IMR-90 (cell line): ENCODE results near the gene HKDC1. TPM values are rescaled to one million over a fixed set of nuclear protein-coding genes. Genes with fewer than 3 reads are reported as not detected.

Source experiments
- ATAC-seq: fragments of 200-7000 bp; cut with Tn5 transposase; 2 replicates; pipeline ENCODE4 v1.9.1; 2020; ENCODE audit warnings: low read depth, mild to moderate bottlenecking, moderate library complexity
- BruUV-seq: library from RNA; stranded (reverse); fragments of 400-500 nt; replicated peaks from 2 replicates; lab custom pipeline; 2021; lab: Mats Ljungman, UMichigan
- CTCF ChIA-PET: fragments of 300-600 bp; formaldehyde crosslinking; extraction: SDS; loops from one replicate; lab custom pipeline; 2021; ENCODE audit warnings: antibody characterized with exemption; lab: Yijun Ruan, JAX
- POLR2A ChIA-PET: fragments of 300-600 bp; sonication (Branson Sonifier 250); formaldehyde crosslinking; loops from one replicate; lab custom pipeline; 2022; ENCODE audit warnings: antibody characterized with exemption; ENCODE audit not compliant: unreplicated experiment; lab: Charles Lee
- DNase-seq: peaks from one replicate; pipeline ENCODE4 v3.0.0; 2013
- H2AFZ ChIP-seq: replicated peaks from 2 replicates; pipeline ENCODE3; 2013; ENCODE audit warnings: low read length, mild to moderate bottlenecking; ENCODE audit not compliant: poor library complexity
- H2AK5ac ChIP-seq: 2 replicates; pipeline ENCODE4 v1.6.1; 2013; ENCODE audit warnings: low read depth, low read length, inconsistent platforms
- H2AK9ac ChIP-seq: replicated peaks from 2 replicates; pipeline ENCODE3; 2013; ENCODE audit warnings: mild to moderate bottlenecking, low read depth, low read length, moderate library complexity; ENCODE audit not compliant: poor library complexity
- H2BK120ac ChIP-seq: 2 replicates; pipeline ENCODE4 v1.6.1; 2013; ENCODE audit warnings: low read depth, low read length, inconsistent platforms
- H2BK15ac ChIP-seq: 3 replicates; pipeline ENCODE4 v1.6.1; 2013; ENCODE audit warnings: low read depth, low read length, inconsistent platforms
- H2BK20ac ChIP-seq: 2 replicates; pipeline ENCODE4 v1.6.1; 2013; ENCODE audit warnings: low read depth, mild to moderate bottlenecking, inconsistent platforms, low read length, moderate library complexity
- H2BK5ac ChIP-seq: 2 replicates; pipeline ENCODE4 v1.6.1; 2013; ENCODE audit warnings: mild to moderate bottlenecking, low read depth, low read length, inconsistent platforms; ENCODE audit not compliant: poor library complexity, severe bottlenecking
- H3K14ac ChIP-seq: replicated peaks from 2 replicates; pipeline ENCODE4 v1.6.1; 2013; ENCODE audit warnings: low read depth, low read length, inconsistent platforms
- H3K18ac ChIP-seq: 2 replicates; pipeline ENCODE4 v1.6.1; 2013; ENCODE audit warnings: low read depth, low read length, control low read depth
- H3K23ac ChIP-seq: 2 replicates; pipeline ENCODE4 v1.6.1; 2013; ENCODE audit warnings: low read depth, low read length, inconsistent platforms
- H3K27ac ChIP-seq: 2 replicates; pipeline ENCODE4 v1.5.1; 2013; ENCODE audit warnings: mild to moderate bottlenecking, control low read depth, low read length; ENCODE audit not compliant: insufficient read depth
- H3K27me3 ChIP-seq: 2 replicates; pipeline ENCODE4 v1.6.1; 2013; ENCODE audit warnings: low read length; ENCODE audit not compliant: control insufficient read depth, insufficient read depth
- H3K36me3 ChIP-seq: 2 replicates; pipeline ENCODE4 v1.6.1; 2013; ENCODE audit warnings: low read length, mixed read lengths; ENCODE audit not compliant: control insufficient read depth, insufficient read depth
- H3K4ac ChIP-seq: 2 replicates; pipeline ENCODE4 v1.6.1; 2013; ENCODE audit warnings: low read depth, low read length, inconsistent platforms
- H3K4me1 ChIP-seq: 2 replicates; pipeline ENCODE4 v1.6.1; 2013; ENCODE audit warnings: low read length, mixed read lengths; ENCODE audit not compliant: control insufficient read depth, insufficient read depth
- H3K4me2 ChIP-seq: 2 replicates; pipeline ENCODE4 v1.6.1; 2013; ENCODE audit warnings: low read depth, mild to moderate bottlenecking, control low read depth, low read length, moderate library complexity
- H3K4me3 ChIP-seq: 2 replicates; pipeline ENCODE4 v1.5.1; 2013; ENCODE audit warnings: low read depth, mild to moderate bottlenecking, control low read depth, low read length, moderate library complexity; ENCODE audit not compliant: insufficient read depth
- H3K56ac ChIP-seq: 2 replicates; pipeline ENCODE4 v1.6.1; 2013; ENCODE audit warnings: low read length, inconsistent platforms; ENCODE audit not compliant: insufficient read depth; ENCODE audit errors: extremely low read depth
- H3K79me1 ChIP-seq, 2 experiments: 2 replicates each; pipeline ENCODE4 v1.6.1; 2013; ENCODE audit warnings: low read length in 2 of 2, inconsistent platforms in 1 of 2, low read depth in 1 of 2
- H3K9ac ChIP-seq: 2 replicates; pipeline ENCODE4 v1.6.1; 2013; ENCODE audit warnings: low read depth, low read length, control low read depth
- H3K9me1 ChIP-seq: 2 replicates; pipeline ENCODE4 v1.6.1; 2013; ENCODE audit warnings: low read length, inconsistent platforms; ENCODE audit not compliant: insufficient read depth
- H3K9me3 ChIP-seq: 2 replicates; pipeline ENCODE4 v1.6.1; 2013; ENCODE audit warnings: low read length; ENCODE audit not compliant: control insufficient read depth, insufficient read depth
- H4K20me1 ChIP-seq: 2 replicates; pipeline ENCODE4 v1.6.1; 2013; ENCODE audit warnings: low read length, inconsistent platforms; ENCODE audit not compliant: insufficient read depth
- H4K5ac ChIP-seq: 2 replicates; pipeline ENCODE4 v1.6.1; 2013; ENCODE audit warnings: mild to moderate bottlenecking, low read depth, low read length, control low read depth
- H4K8ac ChIP-seq, 2 experiments: 2 replicates each; pipeline ENCODE4 v1.6.1; 2013; ENCODE audit warnings: low read depth in 2 of 2, low read length in 2 of 2, control low read depth in 1 of 2, inconsistent platforms in 1 of 2
- H4K91ac ChIP-seq: 2 replicates; pipeline ENCODE4 v1.6.1; 2013; ENCODE audit warnings: low read depth, low read length, inconsistent platforms; ENCODE audit not compliant: insufficient read depth
- BHLHE40 ChIP-seq: fragments of 150-350 bp; IDR thresholded peaks from 2 replicates; pipeline ENCODE4 v1.6.1; 2016; ENCODE audit warnings: mild to moderate bottlenecking, low read depth, low read length
- CEBPB ChIP-seq: IDR thresholded peaks from 2 replicates; pipeline ENCODE4 v1.6.1; 2012; ENCODE audit warnings: low read depth, low read length, improper control_type of control experiment
- CHD1 ChIP-seq: IDR thresholded peaks from 2 replicates; pipeline ENCODE4 v1.6.1; 2012; ENCODE audit warnings: low read depth, low read length, improper control_type of control experiment
- ELK1 ChIP-seq: fragments of 150-350 bp; IDR thresholded peaks from 2 replicates; pipeline ENCODE4 v1.6.1; 2016; ENCODE audit warnings: low read depth, mild to moderate bottlenecking, low read length, moderate library complexity, borderline replicate concordance
- FOS ChIP-seq: fragments of 150-350 bp; IDR thresholded peaks from 2 replicates; pipeline ENCODE4 v1.6.1; 2016; ENCODE audit warnings: low read depth, low read length
- MAFK ChIP-seq: IDR thresholded peaks from 2 replicates; pipeline ENCODE4 v1.6.1; 2012; ENCODE audit warnings: low read depth, low read length, improper control_type of control experiment
- MAZ ChIP-seq: IDR thresholded peaks from 2 replicates; pipeline ENCODE4 v1.6.1; 2012; ENCODE audit warnings: low read depth, mild to moderate bottlenecking, low read length, improper control_type of control experiment, moderate library complexity, borderline replicate concordance
- MXI1 ChIP-seq: IDR thresholded peaks from 2 replicates; pipeline ENCODE4 v1.6.1; 2012; ENCODE audit warnings: low read depth, mild to moderate bottlenecking, low read length, moderate library complexity, borderline replicate concordance
- NFE2L2 ChIP-seq: fragments of 150-350 bp; IDR thresholded peaks from 2 replicates; pipeline ENCODE4 v1.6.1; 2016; ENCODE audit warnings: low read depth, mild to moderate bottlenecking, low read length
- POLR2A ChIP-seq: IDR thresholded peaks from 2 replicates; pipeline ENCODE4 v1.6.1; 2012; ENCODE audit warnings: mild to moderate bottlenecking, low read depth, low read length
- RAD21 ChIP-seq: IDR thresholded peaks from 2 replicates; pipeline ENCODE4 v1.6.1; 2012; ENCODE audit warnings: low read length, improper control_type of control experiment
- RCOR1 ChIP-seq: IDR thresholded peaks from 2 replicates; pipeline ENCODE4 v1.6.1; 2012; ENCODE audit warnings: mild to moderate bottlenecking, low read length, improper control_type of control experiment; ENCODE audit not compliant: insufficient replicate concordance
- RFX5 ChIP-seq: IDR thresholded peaks from 2 replicates; pipeline ENCODE4 v1.8.0; 2012; ENCODE audit warnings: low read depth, mild to moderate bottlenecking, low read length, moderate library complexity
- SMC3 ChIP-seq: fragments of 150-350 bp; IDR thresholded peaks from 2 replicates; pipeline ENCODE4 v1.6.1; 2016; ENCODE audit warnings: low read depth, mild to moderate bottlenecking, antibody characterized with exemption, low read length, moderate library complexity
- USF2 ChIP-seq: fragments of 150-350 bp; IDR thresholded peaks from 2 replicates; pipeline ENCODE4 v1.6.1; 2017; ENCODE audit warnings: mild to moderate bottlenecking, antibody characterized with exemption, low read length, low read depth
- WGBS, 2 experiments: methylation state at CpG; one replicate each; pipeline versions ENCODE4 v1.1.5 to v1.1.7; 2013; ENCODE audit warnings: missing lambda C conversion rate in 2 of 2; ENCODE audit not compliant: insufficient read length in 1 of 2; ENCODE audit errors: extremely low coverage in 2 of 2; 5-methylcytosine and 5-hydroxymethylcytosine counted together
- dilution Hi-C: fragments of 300-500 bp; cut with HindIII; formaldehyde crosslinking; loops from one replicate; pipeline ENCODE4 v1.14.3; 2018; ENCODE audit warnings: low sequenced_read_pairs; ENCODE audit not compliant: unreplicated experiment
- in situ Hi-C: fragments of 300-500 bp; cut with MboI; formaldehyde crosslinking; loops from 3 replicates; pipeline ENCODE4 v1.14.3; 2019; ENCODE audit warnings: low sequenced_read_pairs, inconsistent platforms, mixed read lengths
- intact Hi-C: fragments of 100-400 bp; cut with micrococcal nuclease; formaldehyde crosslinking; loops from 2 replicates; pipeline ENCODE4 v1.10.0; 2022
- polyA plus RNA-seq, 3 experiments: library from polyadenylated mRNA; depleted of rRNA; stranded (reverse); fragments of >200 nt; gene quantifications; 2 replicates each; pipeline ENCODE4 v1.2.3, GENCODE V29; 2012; ENCODE audit warnings: low replicate concordance in 1 of 3
- total RNA-seq: library from RNA; depleted of rRNA; stranded (reverse); fragments of >200 nt; gene quantifications from 2 replicates; pipeline ENCODE4 v1.2.3, GENCODE V29; 2012
- TF ChIP-seq, protein P1 (sequence below): conservative IDR thresholded peaks from 2 replicates; pipeline ENCODE4 v1.5.1; 2012; ENCODE audit warnings: mild to moderate bottlenecking, low read depth, low read length, improper control_type of control experiment

Gene HKDC1
- total and polyA plus RNA-seq, 2 of the 4 experiments (the other 2 are of a cell fraction): under 0.01 to 0.03 TPM

- Histone ChIP-seq H3K27ac (no peak overlapping the region), H3K9me1 (0 out of 2 replicates have a peak, but pooled peaks cover 8% of the 10 kb centered on the region), H2BK20ac (peak overlapping the region; percentile 72; the same call in 1 of the 2 replicates), H3K4me3 (no peak overlapping the region), H3K18ac (0 out of 2 replicates have a peak overlapping the region, but pooled peaks have one; percentile 30), H3K23ac (no peak overlapping the region), H3K4me1 (no peaks in the 10 kb centered on the region), H3K4me2 (no peak overlapping the region), H4K5ac (no peak overlapping the region), H2AFZ (no peak overlapping the region), H3K27me3 (no peaks in the 10 kb centered on the region), H2BK15ac (peak overlapping the region; percentile 49; the same call in 1 of the 3 replicates), H3K14ac (peak overlapping the region; percentile 20), H3K36me3 (no peaks in the 10 kb centered on the region), H3K79me1 (no peaks in the 10 kb centered on the region), H2BK120ac (peak overlapping the region; percentile 82), H4K20me1 (no peaks in the 10 kb centered on the region), H2AK9ac (no peak overlapping the region), H3K56ac (no peak overlapping the region), H2BK5ac (peak overlapping the region; percentile 2), H4K8ac (peak overlapping the region; percentile 21 to 48; a peak in 3 of 4 replicates), H4K91ac (peak overlapping the region; percentile 27), H3K4ac (peak overlapping the region; percentile 29; the same call in 1 of the 2 replicates), H3K9ac (no peak overlapping the region), H2AK5ac (no peak overlapping the region), H3K9me3 (no peaks in the 10 kb centered on the region)
- ChIA-PET CTCF (no interaction called here), POLR2A (no interaction called here)
- intact Hi-C loops: no loop called here
- dilution Hi-C loops: no loop called here
- WGBS, 2 experiments: 83% methylated on average over 1 of the region's 11 CpGs; no CpG with 5 or more reads in 1 of the 2 experiments
- no TSS peak for BruUV-seq
- ATAC-seq (no peak), DNase-seq (no peak)
- no peak for TF ChIP-seq FOS
- no peak for TF ChIP-seq BHLHE40
- TF ChIP-seq SMC3: no peak
- TF ChIP-seq CHD1: no peak
- no peak for TF ChIP-seq MAZ
- TF ChIP-seq RAD21: no peak
- TF ChIP-seq NFE2L2: no peak
- no peak for TF ChIP-seq USF2
- no peak for TF ChIP-seq POLR2A
- no peak for TF ChIP-seq CEBPB
- TF ChIP-seq RFX5: no peak
- no peak for TF ChIP-seq MAFK
- no peak for TF ChIP-seq RCOR1
- TF ChIP-seq, protein P1, sequence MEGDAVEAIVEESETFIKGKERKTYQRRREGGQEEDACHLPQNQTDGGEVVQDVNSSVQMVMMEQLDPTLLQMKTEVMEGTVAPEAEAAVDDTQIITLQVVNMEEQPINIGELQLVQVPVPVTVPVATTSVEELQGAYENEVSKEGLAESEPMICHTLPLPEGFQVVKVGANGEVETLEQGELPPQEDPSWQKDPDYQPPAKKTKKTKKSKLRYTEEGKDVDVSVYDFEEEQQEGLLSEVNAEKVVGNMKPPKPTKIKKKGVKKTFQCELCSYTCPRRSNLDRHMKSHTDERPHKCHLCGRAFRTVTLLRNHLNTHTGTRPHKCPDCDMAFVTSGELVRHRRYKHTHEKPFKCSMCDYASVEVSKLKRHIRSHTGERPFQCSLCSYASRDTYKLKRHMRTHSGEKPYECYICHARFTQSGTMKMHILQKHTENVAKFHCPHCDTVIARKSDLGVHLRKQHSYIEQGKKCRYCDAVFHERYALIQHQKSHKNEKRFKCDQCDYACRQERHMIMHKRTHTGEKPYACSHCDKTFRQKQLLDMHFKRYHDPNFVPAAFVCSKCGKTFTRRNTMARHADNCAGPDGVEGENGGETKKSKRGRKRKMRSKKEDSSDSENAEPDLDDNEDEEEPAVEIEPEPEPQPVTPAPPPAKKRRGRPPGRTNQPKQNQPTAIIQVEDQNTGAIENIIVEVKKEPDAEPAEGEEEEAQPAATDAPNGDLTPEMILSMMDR: no peak
- TF ChIP-seq MXI1: no peak
- TF ChIP-seq ELK1: no peak
- in situ Hi-C loops: no loop called here
Measured at GRCh38 chr10:69216577-69217118, 3.5 kb upstream of the HKDC1 start.
